Fibroblast of skin of abdomen (primary cell): Measurements from ENCODE around the gene RAPGEFL1.
"Not testable (repeated sequence)": the region's sequence is repeated elsewhere in the genome, so short reads cannot be mapped to it uniquely, and the experiment has no call there.

ENCODE experiments used
- DNase-seq: peaks from one replicate; pipeline ENCODE4 v3.0.0-alpha.2; 2013

The RAPGEFL1 gene

GRCh38 chr17:40209404-40210093, 32.3 kb downstream of the RAPGEFL1 start:
- peak; percentile 80 for DNase-seq

- DNase-seq: not testable (repeated sequence)
Observed at GRCh38 chr17:40213914-40214313, 36.6 kb downstream of the RAPGEFL1 start.

GRCh38 chr17:40218006-40218739, 40.9 kb downstream of the RAPGEFL1 start:
- no peak for DNase-seq

GRCh38 chr17:40218740-40219593, 41.7 kb downstream of the RAPGEFL1 start, which contains the start of gene WIPF2:
Gene WIPF2, plus strand, starts transcription at chr17:40219304. Its CDS starts 37,156 bp downstream, at chr17:40256460.
- peak; percentile 97 for DNase-seq

GRCh38 chr17:40219594-40220338, 42.5 kb downstream of the RAPGEFL1 start:
- peak; percentile 42 for DNase-seq

GRCh38 chr17:40224718-40225550, 47.7 kb downstream of the RAPGEFL1 start:
- DNase-seq: no peak

GRCh38 chr17:40229146-40229545, 51.9 kb downstream of the RAPGEFL1 start:
- not testable (repeated sequence) for DNase-seq

- DNase-seq: no peak
Observed at GRCh38 chr17:40230670-40231069, 53.4 kb downstream of the RAPGEFL1 start.

GRCh38 chr17:40231928-40232327, 54.7 kb downstream of the RAPGEFL1 start:
- not testable (repeated sequence) for DNase-seq

- peak; percentile 17 for DNase-seq
Observed at GRCh38 chr17:40241252-40241834, 64.1 kb downstream of the RAPGEFL1 start.

GRCh38 chr17:40242774-40243173, 65.5 kb downstream of the RAPGEFL1 start:
- peak; percentile 73 for DNase-seq

- DNase-seq: peak; percentile 55
Observed at GRCh38 chr17:40243761-40244160, 66.5 kb downstream of the RAPGEFL1 start.

GRCh38 chr17:40244255-40244654, 67.0 kb downstream of the RAPGEFL1 start:
- DNase-seq: no peak
